Loucy (cell line): ENCODE data around the gene TGFB1I1.
A peak's percentile ranks its signal among the peaks of the same experiment; 100 is the strongest.

Experiments used
- H2AFZ ChIP-seq: fragments of 200-600 bp; sonication (generic); 2 replicates; pipeline ENCODE4 v1.6.0; 2016; ENCODE audit warnings: antibody characterized with exemption, mild to moderate bottlenecking, low read length, moderate library complexity
- H3F3A ChIP-seq: fragments of 200-600 bp; 2 replicates; pipeline ENCODE4 v1.6.0; 2016; ENCODE audit warnings: antibody characterized with exemption, low read depth, mild to moderate bottlenecking
- H3K27me3 ChIP-seq: fragments of 200-600 bp; sonication (generic); 2 replicates; pipeline ENCODE4 v1.6.1; 2014; ENCODE audit warnings: low read length, mild to moderate bottlenecking; ENCODE audit not compliant: insufficient read depth, poor library complexity, severe bottlenecking
- H3K36me3 ChIP-seq: fragments of 200-600 bp; sonication (generic); 2 replicates; pipeline ENCODE4 v1.6.1; 2016; ENCODE audit warnings: low read length; ENCODE audit not compliant: insufficient read depth
- H3K4me1 ChIP-seq: fragments of 200-600 bp; sonication (generic); 2 replicates; pipeline ENCODE4 v1.5.1; 2014; ENCODE audit warnings: low read length, mild to moderate bottlenecking; ENCODE audit not compliant: insufficient read depth, poor library complexity, severe bottlenecking
- H3K4me2 ChIP-seq: fragments of 200-600 bp; sonication (generic); 2 replicates; pipeline ENCODE4 v1.6.0; 2014; ENCODE audit warnings: antibody characterized with exemption, low read length, low read depth, mild to moderate bottlenecking; ENCODE audit not compliant: poor library complexity, severe bottlenecking
- H3K4me3 ChIP-seq: fragments of 200-600 bp; sonication (generic); 2 replicates; pipeline ENCODE4 v1.5.1; 2014; ENCODE audit warnings: low read length, mild to moderate bottlenecking, mixed read lengths; ENCODE audit not compliant: poor library complexity, severe bottlenecking
- H3K79me2 ChIP-seq: fragments of 200-600 bp; sonication (generic); 2 replicates; pipeline ENCODE4 v1.6.1; 2014; ENCODE audit warnings: low read length; ENCODE audit not compliant: insufficient read depth
- H3K9ac ChIP-seq: fragments of 200-600 bp; sonication (generic); 2 replicates; pipeline ENCODE4 v1.6.0; 2014; ENCODE audit warnings: mild to moderate bottlenecking, low read depth, low read length, moderate library complexity; ENCODE audit not compliant: poor library complexity, severe bottlenecking
- H3K9me2 ChIP-seq: fragments of 200-600 bp; sonication (generic); replicated peaks from 2 replicates; pipeline ENCODE4 v1.6.1; 2016; ENCODE audit warnings: low read depth, low read length, mixed read lengths
- H3K9me3 ChIP-seq: fragments of 200-600 bp; sonication (generic); 2 replicates; pipeline ENCODE4 v1.6.1; 2014; ENCODE audit warnings: mild to moderate bottlenecking, antibody characterized with exemption, low read length, low read depth; ENCODE audit not compliant: insufficient read depth
- H4K20me1 ChIP-seq: fragments of 200-600 bp; sonication (generic); 2 replicates; pipeline ENCODE4 v1.6.0; 2014; ENCODE audit warnings: antibody characterized with exemption, low read length, mild to moderate bottlenecking; ENCODE audit not compliant: insufficient read depth, poor library complexity, severe bottlenecking
- EZH2phosphoT487 ChIP-seq: fragments of 200-600 bp; IDR thresholded peaks from 2 replicates; pipeline ENCODE4 v1.6.1; 2018; ENCODE audit warnings: antibody characterized with exemption, mild to moderate bottlenecking, moderate library complexity, borderline replicate concordance
- TF ChIP-seq, protein P1 (sequence below): fragments of 200-600 bp; sonication (generic); conservative IDR thresholded peaks from 2 replicates; pipeline ENCODE4 v1.5.1; 2014; ENCODE audit warnings: mild to moderate bottlenecking, antibody characterized with exemption, low read length

The TGFB1I1 gene

DNA sequence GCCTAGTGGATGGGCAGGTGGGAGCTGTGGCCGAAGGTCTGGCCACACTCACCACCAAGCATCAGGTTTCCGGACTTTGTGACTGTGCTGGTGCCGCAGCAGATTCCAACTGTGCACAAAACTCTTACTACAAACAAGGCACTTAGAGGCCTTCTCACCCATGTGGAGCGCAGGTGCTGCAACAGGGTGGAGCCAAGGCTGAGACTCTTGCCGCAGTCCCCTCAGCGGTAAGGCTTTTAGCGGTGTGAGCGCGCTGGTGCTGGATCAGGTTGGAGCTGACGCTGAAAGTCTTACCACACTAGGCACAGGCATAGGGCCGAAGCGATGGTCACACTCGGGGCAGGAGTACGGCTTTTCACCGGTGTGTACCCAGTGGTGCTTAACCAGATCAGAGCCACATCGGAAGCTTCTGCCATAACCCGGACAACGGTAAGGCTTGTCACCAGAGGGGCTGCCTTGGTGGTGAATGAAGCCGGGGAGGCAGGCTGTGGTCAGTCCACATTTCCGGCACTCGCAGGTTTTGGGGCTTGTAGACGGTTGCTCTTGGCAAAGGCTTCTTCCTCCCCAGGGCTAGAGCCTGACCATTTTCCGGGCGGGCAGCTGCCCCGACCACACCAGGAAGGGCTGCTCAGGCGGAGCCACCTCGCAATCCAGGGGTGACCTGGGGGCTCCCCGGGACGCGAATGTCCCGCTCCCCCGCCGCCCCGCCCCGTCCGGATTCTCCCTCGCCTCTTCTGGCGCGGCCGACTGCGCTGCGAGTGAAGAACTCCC is 13.7 kb upstream of the TGFB1I1 start:
- Histone ChIP-seq H3K9me3 (no peaks in the 10 kb centered on the region), H3F3A (peaks cover 6% of the 10 kb centered on the region), H3K36me3 (peaks cover 14% of the 10 kb centered on the region; the same call in 1 of the 2 replicates), H3K79me2 (peaks cover 59% of the 10 kb centered on the region), H3K4me3 (peak overlapping the region; percentile 94), H2AFZ (0 out of 2 replicates have a peak overlapping the region, but pooled peaks have one; percentile 65), H3K4me2 (peak overlapping the region; percentile 84), H3K9me2 (no peaks in the 10 kb centered on the region), H3K27me3 (no peaks in the 10 kb centered on the region), H3K9ac (peak overlapping the region; percentile 94), H3K4me1 (peaks cover 42% of the 10 kb centered on the region), H4K20me1 (peaks cover 43% of the 10 kb centered on the region)
- TF ChIP-seq, protein P1, sequence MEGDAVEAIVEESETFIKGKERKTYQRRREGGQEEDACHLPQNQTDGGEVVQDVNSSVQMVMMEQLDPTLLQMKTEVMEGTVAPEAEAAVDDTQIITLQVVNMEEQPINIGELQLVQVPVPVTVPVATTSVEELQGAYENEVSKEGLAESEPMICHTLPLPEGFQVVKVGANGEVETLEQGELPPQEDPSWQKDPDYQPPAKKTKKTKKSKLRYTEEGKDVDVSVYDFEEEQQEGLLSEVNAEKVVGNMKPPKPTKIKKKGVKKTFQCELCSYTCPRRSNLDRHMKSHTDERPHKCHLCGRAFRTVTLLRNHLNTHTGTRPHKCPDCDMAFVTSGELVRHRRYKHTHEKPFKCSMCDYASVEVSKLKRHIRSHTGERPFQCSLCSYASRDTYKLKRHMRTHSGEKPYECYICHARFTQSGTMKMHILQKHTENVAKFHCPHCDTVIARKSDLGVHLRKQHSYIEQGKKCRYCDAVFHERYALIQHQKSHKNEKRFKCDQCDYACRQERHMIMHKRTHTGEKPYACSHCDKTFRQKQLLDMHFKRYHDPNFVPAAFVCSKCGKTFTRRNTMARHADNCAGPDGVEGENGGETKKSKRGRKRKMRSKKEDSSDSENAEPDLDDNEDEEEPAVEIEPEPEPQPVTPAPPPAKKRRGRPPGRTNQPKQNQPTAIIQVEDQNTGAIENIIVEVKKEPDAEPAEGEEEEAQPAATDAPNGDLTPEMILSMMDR = peak; percentile 54
- TF ChIP-seq EZH2phosphoT487 = no peak

DNA sequence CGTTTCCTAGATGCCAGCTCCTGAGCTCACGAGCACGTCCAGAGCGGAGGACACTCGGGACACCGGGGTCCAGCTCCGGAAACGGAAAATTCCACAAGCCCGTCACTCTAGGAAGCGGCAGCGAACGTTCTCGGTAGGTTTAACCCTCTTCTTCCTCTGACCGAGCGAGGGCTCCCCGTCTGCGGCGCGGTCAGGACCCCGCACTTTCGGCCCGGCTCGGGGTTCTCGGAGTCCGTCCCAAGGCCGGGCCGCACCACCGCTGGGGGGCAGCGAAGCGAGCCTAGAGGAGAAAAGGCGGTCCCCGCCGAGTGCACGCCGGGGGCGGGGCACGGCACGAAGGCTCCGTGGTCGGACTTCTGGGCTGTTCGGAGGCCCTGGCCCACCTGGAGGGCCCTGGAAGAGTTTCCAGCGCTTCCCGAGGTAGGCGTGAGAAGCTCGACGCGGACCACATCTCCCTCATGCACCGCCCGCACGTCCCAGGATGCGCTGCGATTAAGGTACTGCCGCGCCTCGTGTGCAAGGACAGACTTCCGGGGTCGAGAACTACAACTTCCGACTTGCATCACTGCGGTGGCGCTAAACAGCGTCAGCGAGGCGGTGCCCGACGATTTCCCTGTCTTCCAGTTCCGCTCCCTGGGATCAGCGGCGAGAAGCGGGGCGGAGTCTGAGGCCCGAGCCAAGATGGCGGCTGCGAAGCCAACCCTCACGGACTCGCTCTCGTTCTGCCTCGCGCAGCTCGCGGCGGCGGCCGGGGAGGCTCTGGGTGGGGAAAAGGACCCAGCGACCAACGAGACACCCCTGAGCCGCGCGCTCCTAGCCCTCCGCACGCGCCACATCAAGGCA is 12.9 kb upstream of the TGFB1I1 start, which contains the start of gene ARMC5:
ARMC5 (plus strand) TSS at position 658 of the 843 bp plus-strand sequence; CDS start at position 682, 24 bp downstream.
- Histone ChIP-seq H3K9me2 (no peaks in the 10 kb centered on the region), H3K4me1 (peaks cover 42% of the 10 kb centered on the region), H3K79me2 (peaks cover 59% of the 10 kb centered on the region), H4K20me1 (peaks cover 43% of the 10 kb centered on the region), H3K9me3 (no peaks in the 10 kb centered on the region), H3F3A (peaks cover 6% of the 10 kb centered on the region), H3K27me3 (no peaks in the 10 kb centered on the region), H3K4me2 (peak within 1 kb of the TSS; percentile 99), H3K4me3 (peak within 1 kb of the TSS; percentile 94), H3K36me3 (peaks cover 19% of the 10 kb centered on the region; the same call in 1 of the 2 replicates), H2AFZ (peak within 1 kb of the TSS; percentile 70), H3K9ac (peak within 1 kb of the TSS; percentile 94)
- no peak for TF ChIP-seq EZH2phosphoT487
- TF ChIP-seq, protein P1 = peak; percentile 65

DNA sequence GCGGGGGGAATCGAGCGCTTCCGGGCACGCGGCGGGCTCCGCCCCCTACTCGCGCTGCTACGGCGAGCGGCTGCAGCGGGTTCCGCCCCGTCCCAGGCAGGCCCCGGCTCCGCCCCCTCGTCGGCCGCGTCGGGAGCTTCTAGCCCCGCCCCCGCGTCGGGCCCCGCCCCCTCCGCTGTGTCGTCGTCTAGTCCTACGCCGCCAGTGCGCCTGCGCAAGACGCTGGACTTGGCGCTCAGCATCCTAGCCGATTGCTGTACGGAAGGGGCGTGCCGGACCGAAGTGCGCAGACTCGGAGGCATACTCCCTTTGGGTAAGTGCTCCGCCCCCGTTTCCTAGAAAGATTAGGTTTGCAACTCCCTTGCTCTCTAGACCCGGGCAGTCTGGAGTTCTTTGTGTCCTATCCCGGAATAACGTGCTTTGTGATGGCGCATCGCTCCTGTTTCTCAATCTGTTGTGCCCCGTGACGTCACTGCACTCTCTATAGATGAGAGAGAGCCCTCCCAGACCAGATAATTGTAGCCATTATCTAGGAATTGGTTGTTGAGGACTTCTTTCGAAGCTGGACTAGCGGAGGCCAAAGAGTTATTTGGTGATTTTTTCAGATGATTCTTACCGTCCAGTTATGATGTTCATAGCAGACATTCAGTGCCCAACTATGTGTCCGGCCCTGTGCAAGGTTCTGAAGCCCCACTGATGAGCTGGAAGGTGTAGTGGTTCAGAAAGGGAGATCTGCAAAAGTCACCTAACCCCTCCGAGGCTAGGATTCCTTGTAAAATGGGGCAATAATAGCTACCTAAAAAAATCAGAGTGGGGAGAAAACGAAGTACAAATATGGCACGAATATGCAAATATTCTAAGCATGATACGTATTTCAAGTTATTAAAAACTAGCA is 12.0 kb upstream of the TGFB1I1 start:
- H3K79me2 ChIP-seq = peaks cover 66% of the 10 kb centered on the region

More for the DNA sequence above, 12.0 kb upstream of the TGFB1I1 start:
- Histone ChIP-seq H3K4me3 (peak overlapping the region; percentile 94), H3K9me3 (no peaks in the 10 kb centered on the region), H3K4me1 (peaks cover 42% of the 10 kb centered on the region), H3K9ac (peak overlapping the region; percentile 94), H4K20me1 (peaks cover 43% of the 10 kb centered on the region), H3K4me2 (peak overlapping the region; percentile 99), H2AFZ (peak overlapping the region; percentile 70), H3K27me3 (no peaks in the 10 kb centered on the region), H3K36me3 (peaks cover 27% of the 10 kb centered on the region; the same call in 1 of the 2 replicates), H3K9me2 (no peaks in the 10 kb centered on the region), H3F3A (peaks cover 6% of the 10 kb centered on the region)
- TF ChIP-seq, protein P1 = no peak
- TF ChIP-seq EZH2phosphoT487 = no peak
